Measurements from ENCODE around the gene UGGT1. TPM values are rescaled to one million over a fixed set of nuclear protein-coding genes. Genes with fewer than 3 reads are reported as not detected.

UGGT1 gene
- total RNA-seq, 1 experiment from 2014 or later, result 55.9 TPM

- Histone ChIP-seq H3K4me2 (ENCODE audit: insufficient read depth, insufficient read length, low read length) (no peak overlapping the region), H3K56ac (ENCODE audit: insufficient read length, low read depth, low read length) (no peak overlapping the region)
Observed at GRCh38 chr2:128180031-128180430, 89.0 kb downstream of the UGGT1 start.

More at GRCh38 chr2:128180031-128180430, 89.0 kb downstream of the UGGT1 start:
- H3K79me1 ChIP-seq (ENCODE audit: insufficient read depth, low read depth, low read length, poor library complexity, severe bottlenecking), result no peaks in the 10 kb centered on the region
- no peaks in the 10 kb centered on the region for H3K79me2 ChIP-seq (ENCODE audit: insufficient read depth, low read length)
- no peak overlapping the region for H2AK5ac ChIP-seq (ENCODE audit: insufficient read length, low read length)
- WGBS (ENCODE audit: extremely low coverage, insufficient read length, low lambda C conversion rate), result no CpG with 5 or more reads among the region's 4 CpGs
- H2BK120ac ChIP-seq (ENCODE audit: low read depth, low read length, poor library complexity, severe bottlenecking), result no peak overlapping the region
- no peaks in the 10 kb centered on the region for H3K4me1 ChIP-seq (ENCODE audit: insufficient read depth, low read length)
- no peak overlapping the region for H3K27ac ChIP-seq (ENCODE audit: insufficient read length, low read depth, low read length)
- Mint-ChIP-seq H3K36me3 (ENCODE audit: insufficient read depth in 1 of 3, low read depth in 3 of 3) (peaks cover 21 to 85% (median 57%) of the 10 kb centered on the region in 3 experiments; a peak in 6 of 7 replicates), H3K4me3 (no peak overlapping the region), H3K4me1 (no peaks in the 10 kb centered on the region), H3K27me3 (ENCODE audit: low read depth) (no peaks in the 10 kb centered on the region), H3K9me3 (no peaks in the 10 kb centered on the region), H3K27ac (no peak overlapping the region; a peak in 1 of 7 replicates)
- no peaks in the 10 kb centered on the region for H3K9me3 ChIP-seq (ENCODE audit: control insufficient read depth, low read depth, low read length)
- H3T11ph ChIP-seq (ENCODE audit: low read length), result no peak overlapping the region
- H3K23ac ChIP-seq (ENCODE audit: insufficient read length, low read depth, low read length), result no peak overlapping the region
- H2AFZ ChIP-seq (ENCODE audit: low read length), result no peak overlapping the region
- H4K8ac ChIP-seq (replicated peaks; ENCODE audit: insufficient read length, low read depth, low read length), result no peak overlapping the region
- H4K5ac ChIP-seq (ENCODE audit: insufficient read length, low read depth, low read length), result no peak overlapping the region
- no peak overlapping the region for H2BK12ac ChIP-seq (ENCODE audit: insufficient read length, low read depth, low read length)
- no peak overlapping the region for H2BK20ac ChIP-seq (ENCODE audit: low read depth, low read length, poor library complexity, severe bottlenecking)
- no peak overlapping the region for H3K18ac ChIP-seq (ENCODE audit: insufficient read length, low read depth, low read length)
- no peak for TF ChIP-seq CTCF (conservative IDR thresholded peaks at IDR 0.05)
- H4K20me1 ChIP-seq (ENCODE audit: control insufficient read depth, insufficient read depth, insufficient read length), result no peaks in the 10 kb centered on the region
- no peak overlapping the region for H3K14ac ChIP-seq (ENCODE audit: insufficient read depth, low read length)
- no peak overlapping the region for H4K91ac ChIP-seq (ENCODE audit: insufficient read length, low read depth, low read length)
- no peak for DNase-seq
- H2BK15ac ChIP-seq (ENCODE audit: low read depth, low read length), result no peak overlapping the region
- no peaks in the 10 kb centered on the region for H3K27me3 ChIP-seq (ENCODE audit: insufficient read depth, low read length)
- H3K4ac ChIP-seq (ENCODE audit: low read depth, low read length), result no peak overlapping the region
- no peaks in the 10 kb centered on the region for H3K23me2 ChIP-seq (ENCODE audit: insufficient read length, low read depth, low read length, poor library complexity, severe bottlenecking)
- H2BK5ac ChIP-seq (ENCODE audit: insufficient read length, low read length), result no peak overlapping the region
- H3K9ac ChIP-seq (ENCODE audit: extremely low read depth, insufficient read length, low read length), result no peak overlapping the region

Data from H9 (cell line).